Measurements from ENCODE around the gene TSHR.

DNA sequence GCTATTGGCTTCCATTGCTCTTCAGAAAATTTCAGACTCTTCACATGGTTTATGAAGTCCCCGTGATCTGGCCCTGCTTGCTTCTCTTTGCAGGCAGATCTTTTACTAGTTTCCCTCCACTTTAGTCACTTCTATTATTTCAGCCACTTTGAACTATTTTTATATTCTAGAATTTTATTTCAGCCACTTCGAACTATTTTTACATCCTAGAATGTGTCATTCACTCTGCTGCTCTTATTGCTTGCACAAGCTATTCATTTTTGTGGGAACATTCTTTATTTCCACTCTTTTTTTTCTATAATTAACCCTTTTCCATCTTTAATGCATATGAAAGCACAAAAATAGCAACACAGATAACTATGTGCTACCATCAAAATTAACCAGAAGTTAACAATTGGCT is 24.5 kb downstream of the TSHR start:
- TF ChIP-seq CTCF (IDR thresholded peaks at IDR 0.05): no peak
- no peak for TF ChIP-seq POLR2A (IDR thresholded peaks at IDR 0.05)
